K562 (cell line): ENCODE measurements around the gene SNCA. TPM values are rescaled to one million over a fixed set of nuclear protein-coding genes. Genes with fewer than 3 reads are reported as not detected.
A peak's percentile ranks its signal among the peaks of the same experiment; 100 is the strongest.

ENCODE experiments used
- ATAC-seq: fragments of 200-7000 bp; cut with Tn5 transposase; 3 replicates; pipeline ENCODE4 v1.9.1; 2020; ENCODE audit warnings: moderate library complexity
- BruUV-seq: library from RNA; stranded (reverse); fragments of 400-500 nt; replicated peaks from 2 replicates; lab custom pipeline; 2021; lab: Mats Ljungman, UMichigan
- CTCF ChIA-PET: fragments of 300-600 bp; formaldehyde crosslinking; extraction: SDS; loops from one replicate; lab custom pipeline; 2021; ENCODE audit warnings: low intra/inter-chr PET ratio; lab: Yijun Ruan, JAX
- POLR2A ChIA-PET: fragments of 300-600, 350-650 bp; sonication (Branson Sonifier 250); formaldehyde crosslinking; extraction: SDS; loops from one replicate; lab custom pipeline; 2021; ENCODE audit warnings: antibody characterized with exemption, inconsistent platforms; lab: Yijun Ruan, JAX
- DNase-seq, 4 experiments: peaks; one replicate each; pipeline versions ENCODE4 v3.0.0 to v3.0.0-alpha.2; 2011 to 2018; ENCODE audit warnings: low spot score in 3 of 4, mixed read lengths in 3 of 4; ENCODE audit errors: extremely low read depth in 1 of 4
- FAIRE-seq: peaks from 2 replicates; lab custom pipeline; 2011; peaks lifted over from hg19 to GRCh38; lab: Jason Lieb, UNC
- H2AFZ ChIP-seq: 2 replicates; pipeline ENCODE4 v1.6.0; 2011; ENCODE audit warnings: low read depth, low read length, control low read depth, inconsistent platforms
- H3K27ac ChIP-seq: fragments of 200-600 bp; 3 replicates; pipeline ENCODE4 v1.8.0; 2011; ENCODE audit warnings: low read depth, mild to moderate bottlenecking, control low read depth, inconsistent platforms, low read length, moderate library complexity, mixed read lengths; ENCODE audit errors: extremely low read depth
- H3K27me3 ChIP-seq, 2 experiments: fragments of 300-600 bp in 1 of 2; 2 replicates in 1 of 2; 3 replicates in 1 of 2; pipeline versions ENCODE4 v1.6.0 to v1.8.0; 2011; ENCODE audit warnings: inconsistent platforms in 2 of 2, low read length in 2 of 2, mild to moderate bottlenecking in 1 of 2, mixed read lengths in 1 of 2, moderate library complexity in 1 of 2; ENCODE audit not compliant: control insufficient read depth in 2 of 2, insufficient read depth in 2 of 2
- H3K36me3 ChIP-seq: fragments of 300-600 bp; 3 replicates; pipeline ENCODE4 v1.8.0; 2011; ENCODE audit warnings: mild to moderate bottlenecking, low read length, inconsistent platforms; ENCODE audit not compliant: control insufficient read depth, insufficient read depth
- H3K4me1 ChIP-seq, 2 experiments: fragments of 200-600 bp in 1 of 2; replicated peaks in 1 of 2; 2 replicates in 1 of 2; 3 replicates in 1 of 2; pipeline versions ENCODE4 v1.5.1 to v1.8.0; 2011; ENCODE audit warnings: inconsistent platforms in 2 of 2, low read length in 2 of 2, mild to moderate bottlenecking in 1 of 2, mixed read lengths in 1 of 2, moderate library complexity in 1 of 2; ENCODE audit not compliant: control insufficient read depth in 2 of 2, insufficient read depth in 2 of 2
- H3K4me2 ChIP-seq: 2 replicates; pipeline ENCODE4 v1.6.1; 2011; ENCODE audit warnings: low read length, control low read depth, inconsistent platforms, mixed read lengths; ENCODE audit not compliant: insufficient read depth
- H3K4me3 ChIP-seq: fragments of 200-600 bp; sonication (generic), shearing (Covaris generic); 2 replicates; pipeline ENCODE4 v1.5.1; 2016; ENCODE audit warnings: control low read depth, inconsistent platforms
- H3K79me2 ChIP-seq: fragments of 200-600 bp; 3 replicates; pipeline ENCODE4 v1.8.0; 2011; ENCODE audit warnings: low read length, inconsistent platforms; ENCODE audit not compliant: control insufficient read depth, insufficient read depth
- H3K9ac ChIP-seq, 2 experiments: 2 replicates each; pipeline versions ENCODE4 v1.6.0 to v1.6.1; 2011; ENCODE audit warnings: low read depth in 2 of 2, low read length in 2 of 2, control low read depth in 1 of 2, inconsistent platforms in 1 of 2, mild to moderate bottlenecking in 1 of 2, mixed read lengths in 1 of 2; ENCODE audit not compliant: insufficient read depth in 1 of 2
- H3K9me1 ChIP-seq: one replicate; pipeline ENCODE4 v1.6.0; 2011; ENCODE audit warnings: inconsistent platforms, mild to moderate bottlenecking, low read length, moderate library complexity; ENCODE audit not compliant: control insufficient read depth, insufficient read depth
- H3K9me3 ChIP-seq: replicated peaks from 2 replicates; pipeline ENCODE4 v1.5.1; 2011; ENCODE audit warnings: low read depth, low read length, inconsistent platforms; ENCODE audit not compliant: control insufficient read depth, insufficient read depth
- H4K20me1 ChIP-seq: replicated peaks from 2 replicates; pipeline ENCODE4 v1.6.1; 2011; ENCODE audit warnings: low read length, inconsistent platforms, mixed read lengths; ENCODE audit not compliant: control insufficient read depth, insufficient read depth
- CBX2 ChIP-seq: fragments of 200-600 bp; sonication (generic); IDR thresholded peaks from one replicate; pipeline ENCODE4 v1.6.1; 2012; ENCODE audit warnings: mild to moderate bottlenecking, low read length, inconsistent platforms; ENCODE audit not compliant: insufficient read depth, poor library complexity, severe bottlenecking
- CREM ChIP-seq: IDR thresholded peaks from 2 replicates; pipeline ENCODE4 v1.6.1; 2014; ENCODE audit warnings: antibody characterized with exemption, low read depth
- GATA2 ChIP-seq: sonication (generic); formaldehyde crosslinking; IDR thresholded peaks from 2 replicates; pipeline ENCODE4 v1.4.0; 2020; ENCODE audit warnings: mild to moderate bottlenecking, missing genetic modification reagents
- SREBF1 ChIP-seq: fragments of 150-350 bp; IDR thresholded peaks from 2 replicates; pipeline ENCODE4 v1.6.1; 2014; ENCODE audit warnings: antibody characterized with exemption, low read depth, low read length, borderline replicate concordance
- ZC3H8 ChIP-seq: fragments of 450-650 bp; IDR thresholded peaks from 2 replicates; pipeline ENCODE4 v1.6.1; 2017
- ZNF165 ChIP-seq: fragments of 250-450 bp; sonication (Bioruptor Pico); IDR thresholded peaks from 2 replicates; pipeline ENCODE4 v1.4.0; 2020; ENCODE audit warnings: borderline replicate concordance
- ZNF644 ChIP-seq: fragments of 200-800 bp; sonication (Bioruptor generic); IDR thresholded peaks from 2 replicates; pipeline ENCODE4 v1.6.1; 2016; ENCODE audit warnings: low read depth, missing genetic modification characterization, missing compliant biosample characterization
- ZNF695 ChIP-seq: fragments of 450-650 bp; formaldehyde crosslinking; IDR thresholded peaks from 2 replicates; pipeline ENCODE4 v1.4.0; 2020; ENCODE audit warnings: mild to moderate bottlenecking, moderate library complexity
- ZNF764 ChIP-seq: fragments of 250-450 bp; sonication (Bioruptor Pico); IDR thresholded peaks from 2 replicates; pipeline ENCODE4 v1.4.0; 2020; ENCODE audit warnings: low read depth, mild to moderate bottlenecking, moderate library complexity
- whole genome bisulfite sequencing: fragments of 100-300 bp; shearing (Covaris generic); methylation state at CpG from one replicate; pipeline ENCODE4 v1.1.6; 2016; ENCODE audit warnings: low coverage, mixed read lengths; ENCODE audit not compliant: insufficient coverage; ENCODE audit errors: missing lambda C conversion rate; 5-methylcytosine and 5-hydroxymethylcytosine counted together
- in situ Hi-C: fragments of 300-500 bp; cut with MboI; formaldehyde crosslinking; loops from 4 replicates; pipeline ENCODE4 v1.15.0; 2018; ENCODE audit warnings: inconsistent platforms, mixed read lengths
- intact Hi-C: fragments of 100-400 bp; cut with micrococcal nuclease; formaldehyde crosslinking; loops from 2 replicates; pipeline ENCODE4 v1.14.2; 2022
- polyA plus RNA-seq, 8 experiments: library from polyadenylated mRNA; depleted of rRNA in 4 of 8; stranded (reverse) in 5 of 8; unstranded in 3 of 8; fragments of >200 nt; fragmentation: Nextera tagmentation in 2 of 8; fragmentation: Illumina TruSeq in 1 of 8; extraction: Ambion mirVana in 2 of 8; extraction: Trizol in 1 of 8; gene quantifications; 2 replicates each; pipeline versions ENCODE4 v1.2.1 to v1.2.3, GENCODE V29; 2011 to 2014; ENCODE audit warnings: inconsistent platforms in 1 of 8, missing spikeins in 1 of 8
- total RNA-seq, 7 experiments: library from RNA; depleted of rRNA in 6 of 7; stranded (reverse); fragments of >200 nt in 6 of 7; fragmentation: Illumina TruSeq in 2 of 7; extraction: Trizol in 2 of 7; gene quantifications; 2 replicates each; pipeline versions ENCODE4 v1.2.1 to v1.2.3, GENCODE V29; 2011 to 2021; ENCODE audit warnings: low replicate concordance in 1 of 7
- TF ChIP-seq, protein P1 (sequence below): IDR thresholded peaks from 2 replicates; pipeline ENCODE4 v1.6.1; 2016; ENCODE audit warnings: missing genetic modification characterization, missing compliant biosample characterization

SNCA gene
- total and polyA plus RNA-seq, 9 of the 15 experiments (the other 6 are each of a cell fraction or from before 2014, with no cell fraction given), result 1.7 to 12.6 (median 3.6) TPM

DNA sequence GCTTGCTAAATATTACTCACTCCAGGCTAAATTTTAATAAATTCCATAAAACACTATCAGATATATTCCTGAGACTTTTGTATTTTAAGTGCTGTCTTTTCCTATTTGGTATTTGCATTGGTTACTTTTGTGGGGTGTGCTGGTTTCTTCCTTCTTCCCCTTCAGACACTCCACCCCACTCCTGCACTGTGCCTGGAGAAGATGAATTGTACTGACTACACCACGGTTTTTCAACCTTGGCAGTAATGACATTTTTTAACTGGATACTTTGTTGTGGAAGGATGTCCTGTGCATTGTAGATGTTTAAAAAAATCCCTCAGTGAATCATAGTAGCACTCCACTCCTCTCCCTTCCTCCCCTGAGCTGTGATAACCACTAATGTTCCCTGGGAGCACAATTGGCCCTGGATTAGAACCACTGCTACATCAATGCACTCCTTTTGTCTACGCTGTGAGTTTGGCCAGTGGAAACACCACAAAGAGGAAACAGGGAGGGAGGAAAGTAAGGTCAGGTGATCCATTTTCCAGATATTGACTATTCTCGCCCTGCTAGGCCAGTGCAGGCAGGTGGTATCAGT lies 36.3 kb downstream of the SNCA start:
- no peaks in the 10 kb centered on the region for H3K27me3 ChIP-seq
- FAIRE-seq (no peak), DNase-seq (peak in 1 of 4 experiments; percentile 4), ATAC-seq (peak; percentile 58; the same call in 2 of the 3 replicates)
- TF ChIP-seq CREM, result no peak
- TF ChIP-seq GATA2, result no peak
- TF ChIP-seq ZC3H8, result no peak
- TF ChIP-seq ZNF165, result no peak
- no peak for TF ChIP-seq ZNF695 (CRISPR knock-in tag)
- no peak for TF ChIP-seq CBX2
- TF ChIP-seq ZNF764 (CRISPR knock-in tag), result no peak
- TF ChIP-seq SREBF1, result no peak
- TF ChIP-seq ZNF644 (tag), result no peak
- TF ChIP-seq, protein P1, sequence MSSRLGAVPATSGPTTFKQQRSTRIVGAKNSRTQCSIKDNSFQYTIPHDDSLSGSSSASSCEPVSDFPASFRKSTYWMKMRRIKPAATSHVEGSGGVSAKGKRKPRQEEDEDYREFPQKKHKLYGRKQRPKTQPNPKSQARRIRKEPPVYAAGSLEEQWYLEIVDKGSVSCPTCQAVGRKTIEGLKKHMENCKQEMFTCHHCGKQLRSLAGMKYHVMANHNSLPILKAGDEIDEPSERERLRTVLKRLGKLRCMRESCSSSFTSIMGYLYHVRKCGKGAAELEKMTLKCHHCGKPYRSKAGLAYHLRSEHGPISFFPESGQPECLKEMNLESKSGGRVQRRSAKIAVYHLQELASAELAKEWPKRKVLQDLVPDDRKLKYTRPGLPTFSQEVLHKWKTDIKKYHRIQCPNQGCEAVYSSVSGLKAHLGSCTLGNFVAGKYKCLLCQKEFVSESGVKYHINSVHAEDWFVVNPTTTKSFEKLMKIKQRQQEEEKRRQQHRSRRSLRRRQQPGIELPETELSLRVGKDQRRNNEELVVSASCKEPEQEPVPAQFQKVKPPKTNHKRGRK (tag), result no peak
- H3K9me1 ChIP-seq, result no peaks in the 10 kb centered on the region
- ChIA-PET POLR2A (no interaction called here), CTCF (no interaction called here)
- no peak overlapping the region for H3K4me2 ChIP-seq
- H2AFZ ChIP-seq, result no peak overlapping the region
- H3K79me2 ChIP-seq, result no peaks in the 10 kb centered on the region
- no peaks in the 10 kb centered on the region; a peak in 1 of 5 replicates for H3K4me1 ChIP-seq
- intact Hi-C loops (no loop called here), in situ Hi-C loops (no loop called here)
- H3K4me3 ChIP-seq, result no peak overlapping the region
- BruUV-seq, result no TSS peak
- no peaks in the 10 kb centered on the region for H3K36me3 ChIP-seq
- H3K9ac ChIP-seq, result no peak overlapping the region
- no peaks in the 10 kb centered on the region for H4K20me1 ChIP-seq
- H3K9me3 ChIP-seq, result no peaks in the 10 kb centered on the region
- 0% methylated on average over 3 of the region's 3 CpGs for WGBS
- H3K27ac ChIP-seq, result no peak overlapping the region
